ENCODE measurements around the gene WDR18.

DNA sequence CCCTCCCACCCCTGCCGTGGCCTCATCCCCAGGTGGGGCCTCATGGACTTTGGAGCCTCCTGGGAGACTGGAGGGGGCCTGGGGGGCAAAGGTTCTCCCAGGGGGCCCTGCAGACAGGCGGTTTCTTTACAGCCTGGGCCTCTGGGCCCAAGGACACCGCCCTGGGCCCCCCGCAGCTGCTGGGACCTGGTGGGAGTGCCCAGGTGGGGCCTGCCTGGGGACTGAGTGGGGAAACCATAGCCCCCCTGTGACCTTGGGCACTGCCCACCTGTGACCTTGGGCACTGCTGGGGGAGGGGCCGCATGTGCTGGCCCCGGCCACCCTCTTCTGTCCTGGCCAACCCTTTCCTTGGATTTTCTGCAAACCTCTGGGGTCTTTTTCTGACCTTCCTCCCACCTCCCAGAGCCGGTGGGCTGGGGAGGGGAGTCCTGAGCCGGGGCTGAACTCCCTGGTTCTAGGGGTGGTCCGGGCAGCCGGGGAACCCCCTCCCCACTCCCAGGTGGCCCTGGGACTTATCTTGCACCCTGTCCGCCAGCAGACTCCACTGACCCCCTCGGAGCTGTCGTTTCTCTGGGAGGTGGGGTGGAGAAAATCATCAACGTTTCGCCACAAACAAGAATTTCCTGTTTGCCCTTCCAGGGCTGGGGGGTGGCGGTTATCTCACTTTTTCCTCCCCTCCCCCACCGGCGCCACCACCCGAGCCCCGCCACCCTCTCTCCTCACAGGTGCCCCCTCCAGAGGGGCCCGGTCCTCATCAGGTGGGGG is 31.3 kb upstream of the WDR18 start:
- no peak for TF ChIP-seq EZH2 (IDR thresholded peaks at IDR 0.05; ENCODE audit: insufficient read depth, low read length)
- TF ChIP-seq CTCF (IDR thresholded peaks at IDR 0.05; ENCODE audit: insufficient read depth, low read depth, low read length) = no peak
